GM18907 (cell line): Measurements from ENCODE around the gene AAGAB.
"Not testable (repeated sequence)": the region's sequence is repeated elsewhere in the genome, so short reads cannot be mapped to it uniquely, and the experiment has no call there.

Experiments used
- ATAC-seq: cut with Tn5 transposase; IDR thresholded peaks from one replicate; pipeline ENCODE4 v1.9.1; 2021; ENCODE audit warnings: mild to moderate bottlenecking, moderate library complexity; ENCODE audit not compliant: unreplicated experiment

AAGAB gene

DNA sequence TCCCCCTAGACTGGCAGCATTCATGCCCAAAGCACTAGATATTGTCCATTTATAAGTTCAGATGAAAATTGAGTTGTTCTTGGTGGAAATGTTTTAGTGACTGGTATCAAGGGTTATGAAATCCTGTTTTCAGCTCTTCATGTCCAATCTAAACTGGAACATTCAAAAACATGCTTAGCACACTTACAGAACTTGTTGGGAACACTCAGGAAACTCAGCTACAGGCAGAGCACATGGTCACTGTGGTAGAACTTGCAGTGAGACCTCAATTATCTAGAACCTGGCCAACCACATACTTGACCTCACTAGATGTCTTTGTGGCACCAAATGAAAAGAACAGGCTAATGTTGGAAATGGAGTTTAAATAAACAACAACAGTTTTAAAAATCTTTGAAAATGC lies 100.2 kb downstream of the AAGAB start:
- ATAC-seq = no peak

DNA sequence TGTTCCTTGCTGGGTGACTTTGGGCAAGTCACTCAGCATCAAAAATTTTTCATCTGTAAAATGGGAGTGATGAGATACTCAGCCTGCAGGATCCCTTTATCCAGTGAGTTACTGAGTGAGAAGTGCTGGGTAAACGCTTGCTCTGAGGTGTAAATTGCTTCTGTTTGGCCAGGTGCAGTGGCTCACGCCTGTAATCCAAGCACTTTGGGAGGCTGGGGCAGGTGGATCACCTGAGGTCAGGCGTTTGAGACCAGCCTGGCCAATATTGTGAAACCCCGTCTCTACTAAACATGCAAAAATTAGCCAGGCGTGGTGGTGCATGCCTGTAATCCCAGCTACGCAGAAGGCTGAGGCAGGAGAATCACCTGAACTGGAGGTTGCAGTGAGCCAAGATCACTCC lies 101.4 kb downstream of the AAGAB start:
- not testable (repeated sequence) for ATAC-seq

- ATAC-seq = no peak
Observed at GRCh38 chr15:67152429-67152828, 102.0 kb downstream of the AAGAB start.
